ENCODE data around the gene CDK2AP2.
"Not testable (repeated sequence)": the region's sequence is repeated elsewhere in the genome, so short reads cannot be mapped to it uniquely, and the experiment has no call there.

The CDK2AP2 gene

DNA sequence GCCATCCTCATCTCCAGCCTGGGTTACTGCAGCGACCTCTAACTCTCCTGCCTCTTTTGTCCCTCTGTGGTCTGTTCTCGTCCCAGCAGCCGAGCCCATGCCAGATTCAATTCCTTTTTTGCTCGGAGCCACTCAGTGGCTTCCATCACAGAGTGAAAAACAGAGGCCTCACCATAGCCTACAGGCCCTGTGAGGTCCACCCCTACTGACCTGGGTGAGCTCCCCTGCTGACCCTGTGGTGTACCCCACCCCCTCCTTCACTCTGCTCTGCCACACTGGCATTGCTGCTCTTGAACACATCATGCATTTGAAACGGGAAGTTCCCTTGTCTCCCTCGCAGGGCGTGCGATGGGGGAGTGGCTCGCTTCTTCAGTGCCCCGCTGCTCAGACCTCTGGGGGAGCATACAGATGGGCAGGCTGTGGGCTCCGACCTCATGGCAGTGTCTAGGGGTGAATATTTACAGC, 23.1 kb downstream of the CDK2AP2 start:
- H3K36me3 ChIP-seq (ENCODE audit: control insufficient read depth, insufficient read depth, low read length): peaks cover 11% of the 10 kb centered on the region
- no peak overlapping the region for H3K9ac ChIP-seq (ENCODE audit: low read length)
- no peaks in the 10 kb centered on the region; the same call in 1 of the 2 replicates for H3K4me1 ChIP-seq (ENCODE audit: control insufficient read depth, insufficient read depth, low read length)
- no peaks in the 10 kb centered on the region for H3K9me3 ChIP-seq (ENCODE audit: control insufficient read depth, insufficient read depth, low read depth, low read length)
- H3K27ac ChIP-seq (ENCODE audit: low read depth, low read length): no peak overlapping the region
- H3K4me3 ChIP-seq (ENCODE audit: low read depth, low read length): no peak overlapping the region
- no peaks in the 10 kb centered on the region; the same call in 1 of the 2 replicates for H3K27me3 ChIP-seq (ENCODE audit: control insufficient read depth, insufficient read depth, low read length)

DNA sequence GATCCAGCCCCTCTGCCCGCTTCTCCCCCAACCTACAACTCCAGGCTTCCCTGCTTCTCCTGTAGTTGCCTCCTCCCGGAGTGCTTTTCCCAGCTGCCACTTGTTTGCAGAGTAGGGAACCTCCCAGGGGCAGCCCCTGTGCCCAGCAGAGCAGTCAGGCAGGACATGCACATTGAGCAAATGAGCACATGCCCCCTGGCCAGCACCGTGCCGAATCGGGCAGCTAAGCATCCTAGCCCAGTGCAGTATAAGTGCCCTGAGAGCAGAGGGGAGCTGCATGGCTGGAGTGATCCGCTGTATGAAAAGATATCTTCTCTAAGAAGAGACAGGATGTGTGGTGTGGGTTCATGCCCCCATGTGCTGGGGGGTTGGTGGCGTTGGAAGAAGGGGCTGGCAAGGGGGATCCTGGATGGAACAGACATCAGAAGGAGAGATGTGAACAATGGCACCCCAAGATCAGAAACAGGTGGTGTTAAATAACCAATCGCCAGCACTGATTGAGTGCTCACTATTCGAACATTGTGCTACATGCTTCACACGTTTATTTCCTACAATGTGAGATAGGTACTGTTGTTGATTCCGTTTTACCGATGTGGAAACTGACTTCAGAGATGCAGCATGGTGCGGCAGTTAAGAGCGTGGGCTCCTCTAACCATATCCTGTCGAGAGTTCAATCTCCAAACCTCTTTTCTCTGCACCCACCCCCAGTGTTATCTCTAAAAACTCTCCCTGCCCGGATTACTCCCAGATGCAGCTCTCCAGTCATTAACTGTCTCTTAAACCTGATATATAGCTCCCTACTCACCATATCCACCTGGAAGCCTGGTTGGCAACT, 23.9 kb downstream of the CDK2AP2 start:
- H3K36me3 ChIP-seq (ENCODE audit: control insufficient read depth, insufficient read depth, low read length): peaks cover 4% of the 10 kb centered on the region; the same call in 1 of the 2 replicates
- H3K9ac ChIP-seq (ENCODE audit: low read length): no peak overlapping the region
- peak overlapping the region; percentile 53 for H3K4me3 ChIP-seq (ENCODE audit: low read depth, low read length)
- H3K4me1 ChIP-seq (ENCODE audit: control insufficient read depth, insufficient read depth, low read length): no peaks in the 10 kb centered on the region; the same call in 1 of the 2 replicates
- no peaks in the 10 kb centered on the region; the same call in 1 of the 2 replicates for H3K27me3 ChIP-seq (ENCODE audit: control insufficient read depth, insufficient read depth, low read length)
- H3K9me3 ChIP-seq (ENCODE audit: control insufficient read depth, insufficient read depth, low read depth, low read length): no peaks in the 10 kb centered on the region
- no peak overlapping the region for H3K27ac ChIP-seq (ENCODE audit: low read depth, low read length)

DNA sequence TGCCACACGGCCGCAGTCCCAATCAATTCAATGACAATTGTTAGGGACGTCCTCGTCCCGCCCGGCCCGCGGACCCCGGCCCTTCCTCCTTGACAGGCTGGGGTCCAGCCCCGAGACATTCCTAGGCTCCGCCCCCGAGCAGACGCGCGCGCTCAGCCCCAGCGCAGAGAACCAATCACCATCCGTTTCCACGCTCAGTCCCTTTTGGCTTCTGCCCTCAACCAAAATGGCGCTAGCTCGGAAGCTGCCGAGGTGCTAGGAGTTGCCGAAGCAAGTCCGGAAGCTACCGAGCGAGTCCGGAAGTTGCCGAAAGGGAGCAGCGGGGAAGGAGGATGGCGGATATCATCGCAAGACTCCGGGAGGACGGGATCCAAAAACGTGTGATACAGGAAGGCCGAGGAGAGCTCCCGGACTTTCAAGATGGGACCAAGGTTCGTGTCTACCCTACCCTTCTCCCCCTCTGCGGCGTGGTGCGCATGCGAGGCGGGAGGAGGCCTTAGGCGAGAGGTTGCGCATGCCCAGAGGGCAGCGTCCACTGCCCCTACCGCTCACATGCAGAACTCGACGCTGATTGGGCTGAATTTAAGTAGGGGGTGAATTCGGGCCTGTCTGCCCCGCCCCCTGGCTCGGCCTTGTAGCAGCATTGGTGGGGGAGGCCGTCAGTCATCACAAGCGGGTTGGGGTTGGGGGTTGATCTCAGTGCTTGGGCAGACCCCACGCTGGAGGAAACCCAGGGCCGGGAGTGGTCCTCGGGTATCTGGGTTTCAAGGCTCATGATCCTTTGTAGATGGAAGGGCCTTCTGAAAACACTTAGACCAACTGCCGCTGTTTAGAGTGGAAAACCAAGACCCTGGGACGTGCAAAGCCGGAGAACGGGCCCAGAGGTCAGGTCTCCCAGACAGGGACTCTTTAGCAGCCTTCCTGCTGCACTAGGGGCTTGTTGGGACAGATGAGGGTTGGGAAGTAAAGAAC, 24.8 kb downstream of the CDK2AP2 start, which contains the start of gene AIP:
AIP (plus strand) TSS at position 200 of the 972 bp plus-strand sequence; CDS start at position 333, 133 bp downstream.
- Histone ChIP-seq H3K27me3 (ENCODE audit: control insufficient read depth, insufficient read depth, low read length) (no peaks in the 10 kb centered on the region; the same call in 1 of the 2 replicates), H3K36me3 (ENCODE audit: control insufficient read depth, insufficient read depth, low read length) (0 out of 2 replicates have a peak, but pooled peaks cover 3% of the 10 kb centered on the region), H3K27ac (ENCODE audit: low read depth, low read length) (no peak within 1 kb of the TSS; the same call in 1 of the 2 replicates), H3K4me1 (ENCODE audit: control insufficient read depth, insufficient read depth, low read length) (no peaks in the 10 kb centered on the region; the same call in 1 of the 2 replicates), H3K4me3 (ENCODE audit: low read depth, low read length) (peak within 1 kb of the TSS; percentile 53), H3K9ac (ENCODE audit: low read length) (peak within 1 kb of the TSS; percentile 48), H3K9me3 (ENCODE audit: control insufficient read depth, insufficient read depth, low read depth, low read length) (no peaks in the 10 kb centered on the region)

DNA sequence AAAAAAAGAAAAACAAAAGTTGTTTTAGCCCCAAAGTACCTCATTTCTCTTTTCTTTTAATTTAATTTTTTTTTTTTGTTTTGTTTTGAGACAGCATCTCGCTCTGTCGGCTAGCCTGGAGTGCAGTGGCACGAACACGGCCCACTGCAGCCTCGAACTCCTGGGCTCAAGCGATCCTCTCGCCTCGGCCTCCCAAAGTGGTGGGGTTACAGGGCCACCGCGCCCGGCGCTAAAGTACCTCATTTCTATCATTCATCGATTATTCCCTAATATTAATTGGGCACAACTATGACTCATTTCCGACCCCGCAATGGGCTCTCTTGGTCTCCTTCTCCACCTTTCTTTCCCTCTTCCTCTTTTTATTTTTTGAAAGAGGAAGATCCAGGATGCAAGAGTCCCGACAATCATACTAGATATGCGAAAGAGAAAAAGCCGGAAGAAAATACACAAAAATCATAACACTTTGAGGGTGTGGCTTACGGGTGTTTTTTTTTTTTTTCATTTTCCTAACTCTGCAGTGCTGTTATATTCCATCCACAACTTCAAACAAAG, 25.6 kb downstream of the CDK2AP2 start:
- H3K4me1 ChIP-seq (ENCODE audit: control insufficient read depth, insufficient read depth, low read length): no peaks in the 10 kb centered on the region; the same call in 1 of the 2 replicates
- no peak overlapping the region for H3K27ac ChIP-seq (ENCODE audit: low read depth, low read length)
- H3K27me3 ChIP-seq (ENCODE audit: control insufficient read depth, insufficient read depth, low read length): no peaks in the 10 kb centered on the region; the same call in 1 of the 2 replicates
- no peaks in the 10 kb centered on the region for H3K36me3 ChIP-seq (ENCODE audit: control insufficient read depth, insufficient read depth, low read length)
- peak overlapping the region; percentile 53 for H3K4me3 ChIP-seq (ENCODE audit: low read depth, low read length)
- H3K9me3 ChIP-seq (ENCODE audit: control insufficient read depth, insufficient read depth, low read depth, low read length): no peaks in the 10 kb centered on the region
- H3K9ac ChIP-seq (ENCODE audit: low read length): no peak overlapping the region

DNA sequence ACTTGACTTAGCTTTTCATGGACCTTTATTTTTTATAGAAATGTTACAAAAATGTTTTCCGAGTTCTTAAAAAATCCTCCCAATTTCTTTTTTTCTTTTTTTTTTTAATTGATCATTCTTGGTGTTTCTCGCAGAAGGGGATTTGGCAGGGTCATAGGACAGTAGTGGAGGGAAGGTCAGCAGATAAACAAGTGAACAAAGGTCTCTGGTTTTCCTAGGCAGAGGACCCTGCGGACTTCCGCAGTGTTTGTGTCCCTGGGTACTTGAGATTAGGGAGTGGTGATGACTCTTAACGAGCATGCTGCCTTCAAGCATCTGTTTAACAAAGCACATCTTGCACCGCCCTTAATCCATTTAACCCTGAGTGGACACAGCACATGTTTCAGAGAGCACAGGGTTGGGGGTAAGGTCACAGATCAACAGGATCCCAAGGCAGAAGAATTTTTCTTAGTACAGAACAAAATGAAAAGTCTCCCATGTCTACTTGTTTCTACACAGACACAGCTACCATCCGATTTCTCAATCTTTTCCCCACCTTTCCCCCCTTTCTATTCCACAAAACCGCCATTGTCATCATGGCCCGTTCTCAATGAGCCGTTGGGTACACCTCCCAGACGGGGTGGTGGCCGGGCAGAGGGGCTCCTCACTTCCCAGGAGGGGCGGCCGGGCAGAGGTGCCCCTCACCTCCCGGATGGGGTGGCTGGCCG, 30.5 kb downstream of the CDK2AP2 start:
- H3K9me3 ChIP-seq (ENCODE audit: control insufficient read depth, insufficient read depth, low read depth, low read length); H3K4me3 ChIP-seq (ENCODE audit: low read depth, low read length); H3K27me3 ChIP-seq (ENCODE audit: control insufficient read depth, insufficient read depth, low read length); H3K4me1 ChIP-seq (ENCODE audit: control insufficient read depth, insufficient read depth, low read length); H3K9ac ChIP-seq (ENCODE audit: low read length); H3K27ac ChIP-seq (ENCODE audit: low read depth, low read length); H3K36me3 ChIP-seq (ENCODE audit: control insufficient read depth, insufficient read depth, low read length): not testable (repeated sequence)

DNA sequence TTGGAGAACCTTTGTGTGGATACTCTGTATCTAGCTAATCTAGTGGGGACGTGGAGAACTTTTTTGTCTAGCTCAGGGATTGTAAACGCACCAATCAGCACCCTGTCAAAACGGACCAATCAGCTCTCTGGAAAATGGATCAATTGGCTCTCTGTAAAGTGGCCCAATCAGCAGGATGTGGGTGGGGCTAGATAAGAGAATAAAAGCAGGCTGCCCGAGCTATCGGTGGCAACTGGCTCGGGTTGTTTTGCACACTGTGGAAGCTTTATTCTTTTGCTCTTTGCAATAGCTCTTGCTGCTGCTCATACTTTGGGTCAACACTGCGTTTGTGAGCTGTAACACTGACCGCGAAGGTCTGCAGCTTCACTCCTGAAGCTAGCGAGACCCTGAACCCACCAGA, 31.3 kb downstream of the CDK2AP2 start:
- H3K27me3 ChIP-seq (ENCODE audit: control insufficient read depth, insufficient read depth, low read length); H3K4me1 ChIP-seq (ENCODE audit: control insufficient read depth, insufficient read depth, low read length); H3K9ac ChIP-seq (ENCODE audit: low read length); H3K27ac ChIP-seq (ENCODE audit: low read depth, low read length); H3K36me3 ChIP-seq (ENCODE audit: control insufficient read depth, insufficient read depth, low read length); H3K4me3 ChIP-seq (ENCODE audit: low read depth, low read length); H3K9me3 ChIP-seq (ENCODE audit: control insufficient read depth, insufficient read depth, low read depth, low read length): not testable (repeated sequence)

DNA sequence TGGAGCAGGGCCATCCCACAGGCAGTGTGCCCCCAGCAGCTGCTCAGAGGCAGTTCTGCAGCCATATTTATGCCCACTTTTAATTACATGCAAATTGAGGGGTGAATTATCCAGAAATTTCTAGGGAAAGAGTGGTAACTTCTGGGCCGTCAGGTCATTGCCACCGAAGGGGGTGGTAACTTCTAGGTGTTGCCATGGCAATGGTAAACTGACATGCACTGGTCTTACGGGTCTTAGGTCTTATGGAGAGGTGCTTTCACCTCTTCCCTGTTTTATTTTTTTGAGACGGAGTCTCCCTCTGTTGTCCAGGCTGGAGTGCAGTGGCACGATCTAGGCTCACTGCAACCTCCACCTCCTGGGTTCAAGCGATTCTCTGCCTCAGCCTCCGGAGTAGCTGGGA, 35.1 kb downstream of the CDK2AP2 start:
- no peak overlapping the region for H3K4me3 ChIP-seq (ENCODE audit: low read depth, low read length)
- no peaks in the 10 kb centered on the region for H3K27me3 ChIP-seq (ENCODE audit: control insufficient read depth, insufficient read depth, low read length)
- no peak overlapping the region for H3K27ac ChIP-seq (ENCODE audit: low read depth, low read length)
- H3K4me1 ChIP-seq (ENCODE audit: control insufficient read depth, insufficient read depth, low read length): peaks cover 5% of the 10 kb centered on the region; the same call in 1 of the 2 replicates
- no peaks in the 10 kb centered on the region for H3K36me3 ChIP-seq (ENCODE audit: control insufficient read depth, insufficient read depth, low read length)
- no peak overlapping the region for H3K9ac ChIP-seq (ENCODE audit: low read length)
- no peaks in the 10 kb centered on the region for H3K9me3 ChIP-seq (ENCODE audit: control insufficient read depth, insufficient read depth, low read depth, low read length)

DNA sequence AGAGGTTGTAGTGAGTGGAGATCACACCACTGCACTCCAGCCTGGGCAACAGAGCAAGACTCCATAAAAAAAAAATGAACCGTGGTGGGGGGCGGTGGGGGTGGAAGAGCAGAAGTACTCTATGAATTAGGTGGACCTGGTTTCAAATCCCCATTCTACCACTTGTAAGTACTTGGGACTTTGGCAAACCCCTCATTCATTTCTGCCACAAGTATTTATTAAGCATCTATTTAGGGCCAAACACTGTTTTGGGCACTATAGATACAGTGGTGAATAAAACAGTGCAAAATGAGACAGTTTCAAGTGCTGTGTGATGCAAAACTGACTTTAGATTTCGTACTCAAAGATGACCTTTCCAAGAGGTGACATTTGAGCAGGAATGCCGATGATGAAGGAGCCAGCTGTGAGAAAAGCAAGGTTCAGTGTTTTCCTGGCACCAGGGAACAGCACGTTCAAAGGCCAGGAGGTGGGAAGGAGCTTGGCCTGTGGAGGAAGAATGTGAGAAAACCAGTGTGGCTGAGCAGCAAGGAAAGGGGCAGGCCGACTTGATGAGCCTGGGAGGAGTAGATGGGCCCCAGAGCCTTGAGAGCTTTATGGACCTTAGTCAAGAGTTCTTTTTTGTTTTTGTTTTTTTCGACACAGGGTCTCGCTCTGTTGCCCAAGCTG, 37.5 kb downstream of the CDK2AP2 start:
- no peaks in the 10 kb centered on the region for H3K27me3 ChIP-seq (ENCODE audit: control insufficient read depth, insufficient read depth, low read length)
- H3K27ac ChIP-seq (ENCODE audit: low read depth, low read length): no peak overlapping the region
- no peak overlapping the region for H3K9ac ChIP-seq (ENCODE audit: low read length)
- H3K4me1 ChIP-seq (ENCODE audit: control insufficient read depth, insufficient read depth, low read length): peaks cover 10% of the 10 kb centered on the region; the same call in 1 of the 2 replicates
- H3K9me3 ChIP-seq (ENCODE audit: control insufficient read depth, insufficient read depth, low read depth, low read length): no peaks in the 10 kb centered on the region
- H3K4me3 ChIP-seq (ENCODE audit: low read depth, low read length): no peak overlapping the region
- no peaks in the 10 kb centered on the region for H3K36me3 ChIP-seq (ENCODE audit: control insufficient read depth, insufficient read depth, low read length)

DNA sequence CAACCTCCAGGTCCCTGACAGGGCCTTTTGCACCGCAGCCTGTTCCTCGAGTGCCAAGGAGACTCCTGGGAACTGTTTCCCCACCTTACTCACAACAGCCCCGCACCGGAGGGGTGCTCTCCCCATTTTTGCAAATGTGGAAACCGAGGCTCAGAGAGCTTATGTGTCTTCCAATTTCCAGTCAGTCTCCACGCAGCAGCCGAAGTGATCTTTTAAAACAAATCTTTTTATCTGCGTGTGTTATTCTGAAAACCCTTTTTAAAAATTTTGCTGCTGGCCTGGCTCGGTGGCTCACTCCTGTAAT, 38.5 kb downstream of the CDK2AP2 start:
- no peak overlapping the region for H3K27ac ChIP-seq (ENCODE audit: low read depth, low read length)
- H3K36me3 ChIP-seq (ENCODE audit: control insufficient read depth, insufficient read depth, low read length): no peaks in the 10 kb centered on the region
- H3K9ac ChIP-seq (ENCODE audit: low read length): peak overlapping the region; percentile 39
- no peaks in the 10 kb centered on the region for H3K9me3 ChIP-seq (ENCODE audit: control insufficient read depth, insufficient read depth, low read depth, low read length)
- H3K27me3 ChIP-seq (ENCODE audit: control insufficient read depth, insufficient read depth, low read length): no peaks in the 10 kb centered on the region
- H3K4me1 ChIP-seq (ENCODE audit: control insufficient read depth, insufficient read depth, low read length): peaks cover 10% of the 10 kb centered on the region; the same call in 1 of the 2 replicates
- peak overlapping the region; percentile 64 for H3K4me3 ChIP-seq (ENCODE audit: low read depth, low read length)

Measured in HUES6 (cell line).